GM21529 (cell line): ENCODE data around the gene DDX10.
"Not testable (repeated sequence)": the region's sequence is repeated elsewhere in the genome, so short reads cannot be mapped to it uniquely, and the experiment has no call there.

Experiments used
- ATAC-seq: cut with Tn5 transposase; IDR thresholded peaks from one replicate; pipeline ENCODE4 v1.9.1; 2021; ENCODE audit not compliant: unreplicated experiment

The DDX10 gene

GRCh38 chr11:108817976-108818375, 153.1 kb downstream of the DDX10 start:
- ATAC-seq, result no peak

- ATAC-seq, result no peak
These were observed 154.1 kb downstream of the DDX10 start for GRCh38 chr11:108818971-108819370.

GRCh38 chr11:108819957-108820356, 155.1 kb downstream of the DDX10 start:
- no peak for ATAC-seq

- not testable (repeated sequence) for ATAC-seq
These were observed 159.1 kb downstream of the DDX10 start for GRCh38 chr11:108823960-108824359.

DNA sequence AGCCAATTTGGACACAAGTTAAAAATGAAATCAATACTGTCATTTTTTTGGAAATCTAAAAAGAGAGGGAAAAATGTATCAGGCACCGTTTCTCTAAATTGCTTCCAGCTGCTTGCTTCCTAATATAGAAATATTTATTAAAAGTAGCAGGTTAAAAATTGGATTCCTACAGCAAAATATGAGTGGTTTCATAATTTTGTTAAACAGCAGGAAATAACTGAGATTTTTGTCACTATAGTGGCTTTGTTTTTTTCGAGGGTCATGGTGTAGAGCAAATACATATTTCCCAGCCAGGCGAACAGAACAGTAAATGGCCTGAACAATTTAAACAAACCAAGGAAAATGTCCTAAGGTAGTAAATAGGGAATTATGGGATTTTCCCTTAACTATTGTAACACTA, 159.7 kb downstream of the DDX10 start:
- ATAC-seq, result no peak

- no peak for ATAC-seq
These were observed 160.5 kb downstream of the DDX10 start for GRCh38 chr11:108825381-108825780.

- ATAC-seq, result no peak
These were observed 161.3 kb downstream of the DDX10 start for GRCh38 chr11:108826136-108826535.

DNA sequence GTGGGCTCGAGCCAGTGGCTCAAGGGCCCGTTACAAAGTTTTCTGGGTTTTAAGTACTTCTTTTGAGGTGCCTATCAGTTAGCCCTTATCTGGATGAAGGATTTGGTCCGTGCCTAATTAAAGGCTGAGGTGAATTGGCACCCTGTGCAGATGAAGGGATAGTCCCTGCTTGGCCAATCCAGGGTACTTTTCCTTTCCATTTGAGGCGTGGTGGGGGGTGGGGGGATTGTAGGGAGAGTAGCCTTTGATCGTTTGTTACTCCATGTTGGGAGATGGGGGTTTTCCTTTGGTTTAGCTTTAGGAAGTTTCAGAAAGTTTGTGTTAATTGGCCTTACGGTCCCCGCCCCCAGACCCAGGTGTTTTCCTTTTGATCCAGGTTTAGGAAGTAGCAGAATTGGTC, 170.8 kb downstream of the DDX10 start:
- no peak for ATAC-seq

DNA sequence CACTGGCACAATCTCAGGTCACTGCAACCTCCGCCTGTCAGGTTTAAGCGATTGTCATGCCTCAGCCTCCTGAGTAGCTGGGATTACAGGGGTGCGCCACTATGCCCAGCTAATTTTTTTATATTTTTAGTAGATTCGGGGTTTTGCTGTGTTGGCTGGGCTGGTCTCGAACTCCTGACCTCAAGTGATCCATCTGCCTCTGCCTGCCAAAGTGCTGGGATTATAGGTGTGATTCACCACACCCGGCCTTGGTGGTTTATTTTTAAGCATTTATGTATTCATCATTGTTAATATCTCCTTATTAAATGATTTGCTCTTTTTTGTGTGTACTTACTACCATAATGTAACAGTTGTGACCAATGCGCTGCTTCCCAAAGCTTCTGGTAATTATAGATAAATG, 171.7 kb downstream of the DDX10 start:
- ATAC-seq, result no peak

DNA sequence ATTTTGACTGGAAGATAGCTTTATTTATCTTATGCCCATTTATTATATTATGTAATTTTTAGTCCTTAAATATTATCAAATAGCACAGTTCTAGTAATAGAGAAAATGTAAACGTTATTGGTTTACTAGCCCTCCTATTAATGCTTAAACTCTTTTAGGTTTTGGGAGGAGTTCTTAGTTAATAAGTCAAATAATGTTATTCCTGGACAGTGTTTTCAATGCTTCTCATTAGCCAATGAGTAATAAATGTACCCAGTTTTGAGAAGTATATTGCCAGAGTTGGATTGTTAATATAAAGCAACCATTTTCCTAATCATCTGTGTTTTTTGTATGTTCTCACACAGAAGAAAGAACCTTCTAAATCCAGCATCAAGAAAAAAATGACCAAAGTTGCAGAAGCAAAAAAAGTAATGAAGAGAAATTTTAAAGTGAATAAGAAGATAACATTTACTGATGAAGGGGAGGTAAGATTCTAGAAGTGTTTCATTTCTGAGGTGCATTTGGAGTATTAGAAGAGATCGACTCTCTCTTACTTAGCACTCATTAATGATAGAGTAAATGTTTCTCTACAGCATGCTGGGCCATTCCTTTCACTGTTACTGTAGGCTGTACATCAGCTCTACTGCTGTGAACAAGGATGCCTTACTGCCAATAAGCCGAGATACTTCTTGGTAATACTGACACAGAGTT, 173.4 kb downstream of the DDX10 start:
- ATAC-seq, result no peak

DNA sequence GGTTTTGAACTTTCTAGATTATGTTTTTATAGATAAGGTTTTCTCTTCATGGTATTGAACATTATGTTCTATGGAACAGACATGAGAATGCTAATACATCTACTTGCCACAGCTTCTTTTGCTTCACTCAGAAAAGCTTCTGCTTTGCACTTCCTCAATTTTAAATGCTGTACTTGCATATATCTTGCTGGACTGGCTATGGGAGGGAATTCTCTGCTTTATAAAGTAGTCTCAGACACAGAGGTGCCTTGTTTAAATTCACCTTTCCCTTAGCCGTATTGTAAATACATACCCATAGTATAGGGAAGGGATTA, 173.9 kb downstream of the DDX10 start:
- no peak for ATAC-seq

DNA sequence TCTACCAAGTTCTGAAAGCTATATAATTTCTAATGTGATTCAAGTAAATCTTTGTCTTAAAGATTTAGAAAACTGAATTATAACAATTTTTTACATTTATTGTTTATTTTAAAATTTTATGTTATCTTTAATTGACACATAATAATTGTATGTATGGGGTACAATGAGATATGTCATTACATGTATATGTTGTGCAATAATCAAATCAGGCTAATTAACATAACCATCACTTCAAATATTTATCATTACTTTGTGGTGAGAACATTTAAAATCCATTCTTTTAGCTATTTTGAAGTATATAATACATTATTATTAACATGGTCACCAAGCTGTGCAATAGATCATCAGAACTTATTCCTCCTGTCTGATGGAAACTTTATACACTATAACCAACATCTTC, 181.1 kb downstream of the DDX10 start:
- ATAC-seq, result no peak

DNA sequence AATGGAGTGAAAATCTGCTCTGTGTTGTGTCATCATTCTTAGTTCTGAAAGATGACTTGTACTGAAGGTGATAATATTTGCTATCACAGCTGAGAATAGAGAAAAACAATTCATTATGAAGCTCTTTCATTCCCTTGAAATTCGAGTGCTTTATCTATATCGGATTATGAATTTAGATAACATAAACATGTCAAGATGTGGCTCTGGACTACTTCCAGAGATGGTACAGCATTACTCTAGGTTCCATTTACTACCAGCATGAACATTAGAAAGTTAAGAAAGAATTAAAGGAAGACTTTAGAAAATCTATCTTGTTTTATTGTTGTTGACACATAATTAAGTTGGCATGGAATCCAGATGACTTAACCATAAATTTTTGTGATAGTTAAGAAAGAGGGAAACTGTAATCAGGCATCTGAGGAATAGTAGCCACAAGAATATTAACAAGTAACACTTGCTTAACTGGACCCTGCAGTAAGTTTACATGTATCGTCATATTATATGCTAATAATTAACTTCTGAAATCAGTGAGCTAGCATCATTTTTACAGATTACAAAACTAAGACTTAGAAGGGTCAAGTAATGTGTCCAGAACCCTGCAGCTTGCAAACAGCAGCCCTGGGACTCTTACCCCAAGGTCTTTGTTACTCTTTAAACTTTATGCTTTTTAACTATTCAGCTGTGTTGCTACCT, 182.6 kb downstream of the DDX10 start:
- ATAC-seq, result no peak

DNA sequence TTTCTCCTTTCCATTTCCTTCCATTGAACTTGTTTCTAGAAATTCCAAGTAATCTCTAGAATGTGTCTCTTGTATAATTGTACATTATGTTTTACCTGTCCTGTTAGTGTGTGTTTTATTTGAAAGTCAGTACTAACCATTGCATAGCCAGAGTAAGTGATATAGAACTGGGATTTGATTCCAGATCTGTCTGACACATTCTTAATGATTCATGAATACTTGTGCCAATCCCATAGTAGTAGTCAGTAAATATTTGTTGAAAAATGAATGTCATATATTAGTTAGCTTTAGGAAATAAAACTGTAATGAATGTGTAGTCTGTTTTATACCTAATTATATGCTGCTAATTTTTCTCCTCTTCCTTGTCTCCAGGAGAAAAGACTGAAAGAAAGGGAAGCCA, 186.9 kb downstream of the DDX10 start:
- no peak for ATAC-seq

GRCh38 chr11:108852701-108853100, 187.8 kb downstream of the DDX10 start:
- no peak for ATAC-seq

DNA sequence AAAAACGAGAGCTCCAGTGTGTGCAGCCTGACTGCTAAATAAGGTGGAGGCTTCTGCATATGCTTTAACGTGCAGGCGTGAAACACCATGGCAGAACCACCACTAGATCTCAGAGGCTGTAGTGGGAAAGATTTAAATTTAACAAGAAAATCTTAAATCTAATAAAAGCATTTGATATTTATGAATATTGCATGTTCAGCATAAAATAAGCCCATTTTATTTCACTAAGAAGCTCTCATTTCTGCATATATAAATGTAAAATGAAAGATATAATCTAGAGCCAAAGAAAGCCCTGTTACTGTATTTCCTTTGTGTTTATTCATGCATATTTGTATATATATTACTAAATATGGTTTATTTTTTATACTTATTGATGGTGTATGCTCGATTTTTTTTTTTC, 188.3 kb downstream of the DDX10 start:
- no peak for ATAC-seq

DNA sequence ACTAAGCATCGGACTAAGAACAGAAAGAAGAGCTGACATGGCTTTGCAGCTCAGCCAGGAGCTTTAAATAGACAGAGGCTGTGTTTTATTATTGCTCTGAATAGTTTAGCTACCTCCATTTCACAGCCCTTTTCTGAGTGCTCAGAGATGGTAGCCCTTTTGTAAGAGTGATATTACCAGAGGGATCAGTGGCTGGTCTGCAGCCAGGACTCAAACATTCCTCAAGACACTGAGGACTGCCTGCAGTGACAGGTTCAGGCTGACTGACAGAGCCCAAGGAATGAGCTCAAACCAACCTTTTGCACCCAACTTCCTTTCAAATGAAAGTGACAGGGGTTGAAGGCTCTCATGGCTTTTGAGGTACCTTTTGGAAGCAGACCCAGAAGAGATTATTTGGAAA, 189.0 kb downstream of the DDX10 start:
- ATAC-seq, result peak; percentile 48

- peak; percentile 94 for ATAC-seq
These were observed 189.5 kb downstream of the DDX10 start for GRCh38 chr11:108854346-108854745.

DNA sequence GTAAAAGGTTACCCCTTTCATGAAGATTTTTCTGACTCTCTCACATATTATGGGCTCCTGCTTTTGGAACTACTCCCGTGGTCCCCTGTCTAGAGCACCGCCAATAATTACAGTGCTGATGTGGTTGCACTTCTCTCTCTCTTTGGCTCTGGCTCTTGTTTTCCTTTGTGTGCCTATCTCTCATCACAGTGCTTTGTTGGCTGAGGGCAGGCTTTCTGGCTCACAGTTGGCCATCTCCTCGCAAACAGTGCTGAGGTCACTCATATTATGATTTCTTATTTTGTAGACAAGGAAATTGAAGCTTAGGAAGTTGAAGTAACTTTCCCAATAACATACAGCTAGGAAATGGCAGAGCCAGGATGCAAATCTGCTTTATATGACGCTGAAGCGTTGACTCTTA, 192.5 kb downstream of the DDX10 start:
- no peak for ATAC-seq

GRCh38 chr11:108858622-108859021, 193.8 kb downstream of the DDX10 start:
- no peak for ATAC-seq

- ATAC-seq, result no peak
These were observed 194.6 kb downstream of the DDX10 start for GRCh38 chr11:108859510-108859909.

DNA sequence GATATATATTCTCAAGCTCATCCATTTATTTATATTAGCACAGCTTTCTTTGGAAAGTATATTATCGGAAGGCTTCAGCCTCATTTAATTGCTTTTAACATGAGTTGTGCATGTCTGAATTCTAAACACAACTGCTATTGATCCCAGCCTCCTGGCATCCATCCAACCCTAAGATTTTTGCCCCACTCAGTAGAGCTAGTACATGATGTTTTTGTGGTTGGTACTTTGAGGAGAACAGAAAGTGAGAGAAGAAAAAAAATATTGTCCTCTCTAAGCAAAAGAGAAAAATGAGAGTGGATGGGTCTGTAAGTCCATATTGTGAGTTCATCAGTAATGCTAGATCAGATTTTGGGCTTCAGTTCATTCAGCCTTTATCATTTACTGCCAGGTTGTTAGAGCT, 198.7 kb downstream of the DDX10 start:
- no peak for ATAC-seq

DNA sequence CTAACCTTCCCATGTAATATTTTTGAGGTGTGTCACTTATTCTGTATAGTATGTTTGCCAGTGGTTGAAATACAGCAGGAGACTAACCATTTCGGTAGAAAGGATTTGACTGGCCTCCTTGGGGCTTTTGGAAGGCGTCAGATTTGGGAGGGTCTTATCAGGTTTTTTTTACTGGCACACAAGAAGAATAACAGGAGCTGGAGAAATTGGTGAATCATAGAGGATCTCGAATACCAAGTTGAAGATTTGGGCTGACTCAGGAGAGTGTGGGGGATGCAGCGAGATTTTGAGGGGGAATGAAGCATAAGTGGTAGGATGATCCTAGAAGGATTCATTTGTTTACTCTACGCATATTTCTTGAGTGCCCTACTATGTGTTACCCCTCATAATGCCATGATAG, 200.5 kb downstream of the DDX10 start:
- no peak for ATAC-seq
